Measurements from ENCODE around the gene KLHDC4.

KLHDC4 gene

GRCh38 chr16:87696726-87697125 lies 69.1 kb downstream of the KLHDC4 start:
- TF ChIP-seq CTCF (conservative IDR thresholded peaks at IDR 0.05; ENCODE audit: low read depth, low read length): no peak
- no peak for DNase-seq (ENCODE audit: low read depth)
- H3K4me3 ChIP-seq (ENCODE audit: low read length): no peak overlapping the region

- TF ChIP-seq CTCF (conservative IDR thresholded peaks at IDR 0.05; ENCODE audit: low read depth, low read length): no peak
- DNase-seq (ENCODE audit: low read depth): no peak
- no peak overlapping the region for H3K4me3 ChIP-seq (ENCODE audit: low read length)
These were observed 70.3 kb downstream of the KLHDC4 start for GRCh38 chr16:87695534-87695933.

GRCh38 chr16:87694441-87695125 lies 71.2 kb downstream of the KLHDC4 start:
- TF ChIP-seq CTCF (conservative IDR thresholded peaks at IDR 0.05; ENCODE audit: low read depth, low read length): no peak
- no peak for DNase-seq (ENCODE audit: low read depth)
- H3K4me3 ChIP-seq (ENCODE audit: low read length): no peak overlapping the region

DNA sequence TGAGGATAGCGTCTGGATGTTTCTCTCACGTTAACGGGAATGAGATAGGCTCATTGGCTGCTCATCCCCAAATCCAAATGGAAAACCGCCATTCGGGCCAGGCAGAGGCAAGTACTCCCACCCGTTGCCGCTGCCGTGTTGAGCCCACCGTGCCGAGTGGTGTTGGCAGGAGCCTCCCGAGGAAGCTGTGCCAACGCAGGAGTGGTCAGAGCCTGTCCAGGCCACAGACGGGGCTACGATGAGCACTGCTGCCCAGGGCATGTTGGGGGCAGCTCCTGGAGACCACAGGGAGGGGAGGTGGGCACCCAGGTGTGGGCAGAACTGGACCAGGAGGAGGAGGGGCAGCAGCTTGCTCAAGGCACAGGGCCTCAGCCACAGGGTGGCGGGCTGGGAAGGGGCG lies 72.0 kb downstream of the KLHDC4 start:
- no peak overlapping the region for H3K4me3 ChIP-seq (ENCODE audit: low read length)
- no peak for TF ChIP-seq CTCF (conservative IDR thresholded peaks at IDR 0.05; ENCODE audit: low read depth, low read length)
- DNase-seq (ENCODE audit: low read depth): no peak

DNA sequence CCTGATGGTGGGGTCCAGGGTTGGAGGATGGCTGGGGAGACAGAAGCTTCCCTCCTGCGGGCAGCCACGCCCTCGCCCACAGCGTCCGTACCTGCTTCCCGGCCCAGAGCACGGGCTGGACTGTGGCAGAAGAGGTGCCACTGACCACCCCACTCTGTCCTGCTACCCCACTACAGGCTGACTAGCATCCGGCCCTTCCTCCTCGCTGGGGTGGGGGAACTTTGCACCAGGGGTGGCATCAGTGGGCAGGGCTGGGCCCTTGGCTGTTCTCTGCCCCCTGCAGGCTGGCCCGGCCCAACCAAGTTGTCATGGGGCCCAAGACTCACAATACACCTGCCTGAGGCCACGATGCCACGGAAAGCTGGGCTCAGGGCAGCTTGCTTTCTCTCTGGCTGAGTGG lies 73.0 kb downstream of the KLHDC4 start:
- H3K4me3 ChIP-seq (ENCODE audit: low read length): no peak overlapping the region
- no peak for TF ChIP-seq CTCF (conservative IDR thresholded peaks at IDR 0.05; ENCODE audit: low read depth, low read length)

DNA sequence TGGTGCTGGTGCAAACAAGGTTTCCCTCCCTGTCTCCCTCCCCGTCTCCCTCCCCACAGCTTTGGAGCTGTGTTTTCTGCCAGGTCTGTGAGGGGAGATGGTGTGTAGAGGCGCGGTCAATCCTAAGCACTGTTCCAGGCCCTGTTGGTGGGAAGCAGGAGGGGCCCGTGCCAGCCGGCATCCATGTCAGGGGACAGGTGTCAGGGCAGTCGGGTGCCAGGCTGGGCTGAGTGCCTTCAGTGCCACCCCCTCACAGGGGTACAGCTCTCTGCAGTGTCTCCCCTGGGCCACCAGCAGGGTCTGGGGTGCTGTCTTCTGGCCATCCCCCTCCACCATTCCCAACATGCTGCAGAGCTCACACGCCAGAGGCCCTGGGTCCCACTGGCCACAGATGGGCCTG lies 73.6 kb downstream of the KLHDC4 start:
- H3K4me3 ChIP-seq (ENCODE audit: low read length): no peak overlapping the region
- TF ChIP-seq CTCF (conservative IDR thresholded peaks at IDR 0.05; ENCODE audit: low read depth, low read length): no peak
- DNase-seq (ENCODE audit: low read depth): no peak

More for the DNA sequence above, 73.0 kb downstream of the KLHDC4 start:
- DNase-seq (ENCODE audit: low read depth): no peak

DNA sequence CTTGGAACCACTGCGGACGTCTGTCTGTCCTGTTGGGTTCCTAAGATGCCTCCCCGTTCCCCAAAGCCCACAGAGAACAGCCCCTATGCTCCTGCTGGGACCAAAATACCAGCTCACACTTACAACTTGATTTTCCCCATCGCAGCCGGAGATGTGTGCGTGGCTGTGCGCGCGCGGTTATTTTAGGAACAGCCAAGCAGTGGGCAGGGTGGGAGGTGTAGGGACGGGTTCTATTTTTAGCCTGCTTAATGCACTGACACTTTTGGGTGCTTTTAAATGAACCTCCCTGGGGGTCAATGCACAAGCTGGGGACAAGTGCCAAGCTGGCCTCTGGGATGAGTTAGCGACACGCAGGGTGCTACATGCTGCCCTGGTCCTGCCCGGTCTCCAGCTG lies 74.1 kb downstream of the KLHDC4 start:
- TF ChIP-seq CTCF (conservative IDR thresholded peaks at IDR 0.05; ENCODE audit: low read depth, low read length): no peak
- H3K4me3 ChIP-seq (ENCODE audit: low read length): no peak overlapping the region
- DNase-seq (ENCODE audit: low read depth): no peak

Data from retinal pigment epithelial cell (primary cell).